GM12891 (cell line): Measurements from ENCODE around the gene ZBTB16.

Experiments
- PAX5 ChIP-seq: IDR thresholded peaks from 2 replicates; pipeline ENCODE4 v1.6.1; 2011; ENCODE audit warnings: low read length, moderate library complexity, mild to moderate bottlenecking; ENCODE audit not compliant: insufficient read depth, severe bottlenecking
- POLR2A ChIP-seq: IDR thresholded peaks from 2 replicates; pipeline ENCODE4 v1.6.1; 2011; ENCODE audit warnings: low read depth, low read length, control low read depth
- POLR2AphosphoS5 ChIP-seq: IDR thresholded peaks from 2 replicates; pipeline ENCODE4 v1.6.1; 2011; ENCODE audit warnings: low read depth, low read length, control low read depth
- POU2F2 ChIP-seq: IDR thresholded peaks from 2 replicates; pipeline ENCODE4 v1.6.1; 2011; ENCODE audit warnings: low read depth, mild to moderate bottlenecking, control low read depth, low read length, moderate library complexity
- SPI1 ChIP-seq: IDR thresholded peaks from 2 replicates; pipeline ENCODE4 v1.6.1; 2011; ENCODE audit warnings: low read depth, low read length, control low read depth
- TAF1 ChIP-seq: IDR thresholded peaks from 2 replicates; pipeline ENCODE4 v1.6.1; 2011; ENCODE audit warnings: low read depth, low read length, control low read depth

- TF ChIP-seq POU2F2 (no peak), POLR2AphosphoS5 (no peak), POLR2A (no peak), TAF1 (no peak), SPI1 (no peak), PAX5 (no peak)
These were observed 137.6 kb downstream of the ZBTB16 start for GRCh38 chr11:114196997-114197703.
